G401.6 (cell line): ENCODE results near the gene CD99L2.

Source experiments
- FAIRE-seq: peaks from 2 replicates; lab custom pipeline; 2012; peaks lifted over from hg19 to GRCh38; lab: Jason Lieb, UNC

The CD99L2 gene

DNA sequence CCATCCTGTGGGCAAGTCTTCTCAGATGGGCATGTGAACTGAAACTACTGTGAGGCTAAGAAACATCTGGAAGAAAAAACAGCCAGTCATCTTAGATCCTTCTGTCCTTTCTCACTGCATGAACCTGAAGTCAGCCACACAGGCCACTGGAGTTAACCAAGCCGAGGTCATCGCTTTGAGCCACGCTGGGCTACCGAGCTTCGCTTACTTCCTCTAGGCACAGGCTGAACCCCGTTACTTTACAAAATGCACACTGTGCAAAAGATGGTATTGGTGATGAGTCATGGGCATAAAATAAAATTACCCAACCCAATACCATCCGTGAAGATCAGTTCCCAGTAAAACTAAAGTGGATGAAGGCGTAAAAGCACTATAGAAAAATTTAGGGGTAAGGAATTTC lies 119.1 kb downstream of the CD99L2 start:
- no peak for FAIRE-seq

DNA sequence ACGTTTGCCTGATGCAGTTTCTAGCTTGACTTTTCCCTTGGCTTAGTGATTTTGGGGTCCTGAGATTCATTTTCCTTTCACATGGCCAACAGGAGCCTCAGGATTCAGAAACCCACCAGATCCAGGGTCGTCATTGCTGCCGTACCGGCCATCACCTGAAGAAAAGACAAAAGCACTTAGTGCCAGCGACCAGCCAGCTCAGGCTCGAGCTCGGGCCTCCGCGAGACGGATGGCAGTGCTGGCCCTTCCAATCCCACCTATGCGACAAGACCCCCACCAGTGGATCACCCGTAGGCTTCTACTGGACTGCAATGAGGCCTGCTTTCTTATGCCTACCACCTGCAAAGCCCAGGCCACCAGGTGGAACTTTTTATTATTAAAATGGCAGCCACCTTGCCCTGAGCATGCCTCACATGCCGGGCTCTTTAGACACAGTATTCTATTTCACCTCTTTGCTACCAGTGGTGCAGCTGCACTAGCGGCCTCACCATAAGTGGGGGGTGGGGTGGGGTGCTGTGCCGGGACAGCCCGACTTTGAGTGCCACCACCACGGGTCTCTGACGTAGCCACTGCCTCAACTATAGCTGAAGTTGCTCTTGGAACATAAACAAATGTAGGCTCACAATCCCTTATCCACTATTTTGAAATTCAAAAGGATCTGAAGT lies 121.0 kb downstream of the CD99L2 start:
- no peak for FAIRE-seq

- no peak for FAIRE-seq
These were observed 122.7 kb downstream of the CD99L2 start for GRCh38 chrX:150775569-150776350.

- no peak for FAIRE-seq
These were observed 123.5 kb downstream of the CD99L2 start for GRCh38 chrX:150774798-150775568.

- FAIRE-seq = no peak
These were observed 124.8 kb downstream of the CD99L2 start for GRCh38 chrX:150773634-150774033.

- no peak for FAIRE-seq
These were observed 125.4 kb downstream of the CD99L2 start for GRCh38 chrX:150773117-150773516.

DNA sequence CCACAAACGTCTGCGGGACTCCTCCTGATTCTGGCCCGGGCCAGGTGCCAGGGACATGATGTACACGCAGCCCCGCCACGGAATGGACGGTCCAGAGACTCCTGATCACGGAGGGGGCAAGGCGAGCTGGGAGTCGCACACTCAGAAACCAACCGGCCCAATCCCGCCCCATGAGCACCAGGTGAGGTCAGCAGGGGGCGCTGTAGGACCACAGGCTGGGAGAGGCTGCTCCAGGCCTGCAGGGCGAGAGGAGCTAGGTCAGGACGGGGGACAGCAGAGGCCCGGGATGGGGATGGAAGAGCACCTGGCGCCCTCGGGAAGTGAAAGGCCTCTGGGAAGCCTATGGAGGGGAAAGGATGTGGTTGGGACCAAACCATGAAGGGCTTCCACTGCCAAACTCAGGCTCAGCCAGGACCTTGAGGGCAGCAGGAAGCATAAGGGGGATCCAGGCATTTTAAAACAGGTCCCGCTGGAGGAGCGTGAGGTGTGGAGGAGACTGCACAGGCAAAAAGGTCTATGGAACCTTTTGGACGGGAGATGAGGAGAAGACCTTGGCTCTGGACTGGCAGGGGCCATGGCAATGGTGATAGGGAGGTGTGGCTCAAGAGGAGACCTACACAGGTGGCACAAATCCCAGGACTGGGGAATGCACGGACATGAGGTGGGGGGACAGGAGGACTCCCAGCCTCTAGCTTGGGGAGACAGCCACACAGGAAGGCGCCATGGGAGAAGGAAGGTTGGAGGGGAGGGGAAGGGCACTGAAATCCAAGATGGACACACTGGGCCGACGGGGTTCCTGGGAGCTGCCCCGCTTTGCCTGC lies 126.1 kb downstream of the CD99L2 start:
- no peak for FAIRE-seq

DNA sequence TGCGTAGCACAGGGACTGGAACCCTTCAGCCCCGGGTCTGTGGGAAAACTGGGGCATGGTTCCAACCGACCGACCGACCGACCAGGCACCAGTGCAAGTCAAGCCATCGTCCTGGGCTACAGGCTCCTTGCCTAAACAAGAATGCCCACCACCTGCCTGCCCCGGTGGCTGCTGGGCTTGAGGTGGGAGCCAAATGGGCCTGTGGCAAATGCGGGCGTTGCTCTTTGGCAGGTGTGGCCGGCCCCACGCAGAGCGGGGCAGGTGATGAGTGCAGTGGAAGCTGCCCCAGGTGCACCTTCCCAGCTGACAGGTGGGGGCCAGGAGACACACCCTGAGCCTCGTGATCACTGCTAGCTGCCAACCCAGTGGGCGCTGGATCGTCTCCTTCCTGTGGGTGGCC lies 127.4 kb downstream of the CD99L2 start:
- no peak for FAIRE-seq

DNA sequence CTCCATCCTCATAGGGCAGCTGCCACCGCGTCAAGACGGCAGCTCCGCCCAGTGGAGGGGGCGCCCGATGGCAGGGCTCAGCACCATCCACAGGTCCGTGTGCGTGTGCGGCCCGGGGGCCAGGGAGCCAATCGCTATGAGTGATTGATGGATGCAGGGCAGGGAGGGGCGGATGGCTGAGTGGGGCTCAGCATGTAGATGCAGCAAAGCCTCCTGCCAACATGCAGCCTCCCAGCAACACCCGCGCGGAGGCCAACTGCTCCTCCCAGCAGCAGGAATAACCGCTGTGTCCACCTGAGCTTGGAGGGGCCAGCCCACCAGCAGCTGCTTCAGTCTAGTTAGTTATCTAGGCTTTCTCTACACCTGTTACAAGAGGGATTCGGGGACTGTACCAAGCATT lies 127.8 kb downstream of the CD99L2 start:
- no peak for FAIRE-seq

DNA sequence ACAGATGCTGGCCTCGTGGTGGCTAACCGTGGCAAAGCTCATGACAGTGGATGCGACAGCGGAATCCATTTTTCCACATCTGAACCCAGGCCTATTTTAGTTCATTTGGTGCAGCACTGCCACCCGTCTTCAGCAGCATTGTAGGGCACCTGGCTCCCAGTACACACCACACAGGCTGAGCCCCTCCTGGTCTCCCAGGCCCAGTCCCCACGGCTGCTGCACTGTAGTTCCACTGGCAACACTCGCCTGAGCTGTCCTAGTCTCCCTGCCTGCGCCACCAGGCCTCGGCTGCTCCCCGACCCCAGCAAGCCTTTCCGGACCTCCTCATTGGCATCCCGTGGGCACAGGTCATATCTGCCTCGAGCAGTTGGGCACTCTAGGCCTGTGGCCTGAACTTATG lies 129.1 kb downstream of the CD99L2 start:
- FAIRE-seq = no peak

DNA sequence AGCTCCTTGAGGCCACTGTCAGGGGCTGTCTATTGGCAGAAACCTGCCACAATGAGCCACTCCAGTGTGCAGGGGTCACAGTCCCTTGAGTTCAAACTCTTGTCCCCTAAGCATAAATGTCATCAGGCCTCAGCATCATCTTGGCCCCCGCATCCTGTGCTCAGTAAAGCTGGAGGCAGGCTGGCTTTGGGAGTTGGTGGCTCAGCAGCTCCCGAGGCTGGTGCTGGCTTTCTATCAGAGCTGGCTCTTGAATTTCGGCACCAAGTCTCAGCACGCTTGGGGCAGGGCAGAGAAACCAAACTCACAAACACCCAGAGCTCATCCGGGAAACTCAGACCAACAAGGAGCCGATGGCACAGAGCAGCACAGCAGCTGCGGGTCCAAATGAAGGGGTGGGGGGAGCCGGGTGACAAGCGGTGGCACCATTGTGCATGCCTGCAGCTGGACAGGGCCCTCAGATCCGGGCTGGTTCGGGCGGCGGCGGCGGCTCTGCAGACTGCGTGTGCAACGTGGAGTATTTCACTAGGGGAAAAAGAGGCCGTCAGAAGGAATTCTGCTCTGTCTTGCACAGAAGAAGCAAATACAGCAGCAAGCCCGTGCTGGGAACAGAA lies 129.8 kb downstream of the CD99L2 start:
- FAIRE-seq = no peak

GRCh38 chrX:150768132-150768485 lies 130.4 kb downstream of the CD99L2 start:
- FAIRE-seq = no peak

DNA sequence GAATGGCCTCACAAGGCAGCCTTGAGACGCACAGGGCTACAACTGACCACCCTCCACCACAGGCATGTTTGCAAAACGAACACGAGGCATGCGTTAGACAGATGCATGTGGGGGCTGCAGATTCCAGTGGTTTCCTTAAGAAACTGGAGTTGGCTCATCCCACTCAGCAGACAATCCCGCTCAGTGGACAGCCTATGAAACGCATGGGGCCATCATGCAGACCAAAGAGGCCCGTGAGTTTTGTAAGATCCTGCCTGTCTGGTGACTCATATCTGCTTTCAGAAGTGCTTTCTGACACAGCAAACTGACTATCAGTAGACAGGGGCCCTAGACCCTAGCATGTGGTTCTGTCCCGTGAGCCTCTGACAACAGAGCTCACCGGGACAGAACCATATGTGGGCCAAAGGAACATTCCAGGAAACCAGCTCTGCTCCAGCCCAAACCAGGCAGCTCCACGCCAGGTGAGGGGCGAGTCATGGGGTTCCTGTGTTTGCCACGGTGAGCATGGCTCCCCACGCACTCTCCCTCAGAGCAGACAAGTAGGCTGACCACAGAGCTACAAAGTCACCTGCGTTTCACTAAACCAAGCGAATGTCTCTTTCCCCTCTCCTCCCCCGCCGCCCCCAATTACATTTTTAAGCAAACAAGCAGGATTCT lies 130.9 kb downstream of the CD99L2 start:
- no peak for FAIRE-seq

DNA sequence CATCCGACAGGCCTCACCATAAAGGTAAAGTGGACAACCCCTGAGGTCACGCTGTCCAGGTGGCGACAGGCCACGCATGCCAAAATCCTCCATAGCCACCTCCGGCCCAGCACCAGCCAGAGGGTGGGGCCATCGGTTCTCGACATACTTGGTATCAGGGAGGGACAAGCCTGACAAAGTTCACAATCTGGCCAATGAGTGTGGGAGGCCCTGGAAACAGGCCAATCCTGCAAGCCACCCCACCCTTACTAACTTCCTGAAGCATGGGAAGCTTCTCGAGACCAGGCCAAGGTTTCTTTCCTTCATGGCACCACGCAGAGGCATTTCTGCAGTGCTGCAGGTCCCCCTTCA lies 131.4 kb downstream of the CD99L2 start:
- no peak for FAIRE-seq

DNA sequence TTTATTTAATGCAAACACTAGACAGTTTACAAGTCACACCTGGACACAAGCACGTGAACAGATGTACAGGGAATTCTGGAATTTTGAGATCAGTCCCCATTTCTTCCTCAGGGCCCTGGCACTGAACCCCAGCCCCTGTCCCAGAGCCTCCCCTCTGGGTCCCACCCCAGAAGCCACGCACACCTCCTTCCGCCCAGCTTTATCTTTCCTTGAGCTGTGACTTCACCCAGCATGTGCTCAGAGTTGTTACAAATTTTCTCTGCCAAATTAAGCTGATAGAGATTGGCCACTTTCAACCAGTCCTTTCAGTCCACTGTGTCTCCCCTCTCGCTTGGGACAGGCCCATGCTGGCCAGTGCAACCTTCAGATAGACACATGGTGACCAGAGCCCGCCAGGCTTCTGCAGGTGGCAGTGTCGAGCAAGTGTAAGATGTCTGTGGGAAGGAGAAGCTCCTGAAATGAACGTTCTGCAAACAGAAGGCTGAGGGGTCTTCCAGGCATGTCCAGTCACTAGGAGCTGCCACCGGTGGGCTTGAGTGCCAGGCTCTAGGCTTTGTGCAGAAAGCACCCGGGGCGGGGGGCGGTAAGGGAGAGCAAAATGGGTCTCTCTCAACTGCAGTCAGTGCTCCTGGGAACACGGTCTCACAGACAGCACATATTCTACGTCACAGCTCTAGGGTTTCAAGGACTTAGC lies 132.0 kb downstream of the CD99L2 start:
- no peak for FAIRE-seq

- no peak for FAIRE-seq
These were observed 132.6 kb downstream of the CD99L2 start for GRCh38 chrX:150765782-150766350.

DNA sequence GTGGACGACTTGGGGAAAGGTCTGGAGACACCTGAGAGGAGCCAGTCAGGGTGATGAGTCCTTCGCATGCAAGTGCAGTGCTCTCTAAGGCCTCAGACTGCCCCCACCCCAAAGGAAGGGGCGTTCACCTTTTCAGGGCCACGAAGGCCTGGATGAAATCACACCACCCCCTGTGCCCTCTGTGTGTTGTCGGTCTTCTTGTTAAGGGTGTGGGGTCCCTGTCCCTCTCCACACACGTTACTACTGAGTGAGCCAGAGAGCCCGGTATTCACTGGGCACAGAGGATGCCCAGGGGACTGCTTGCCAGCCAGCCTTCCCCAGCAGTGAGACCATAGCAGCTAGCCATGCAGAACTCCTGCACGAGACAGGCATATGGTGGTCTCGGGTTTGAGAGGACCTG lies 133.2 kb downstream of the CD99L2 start:
- no peak for FAIRE-seq

DNA sequence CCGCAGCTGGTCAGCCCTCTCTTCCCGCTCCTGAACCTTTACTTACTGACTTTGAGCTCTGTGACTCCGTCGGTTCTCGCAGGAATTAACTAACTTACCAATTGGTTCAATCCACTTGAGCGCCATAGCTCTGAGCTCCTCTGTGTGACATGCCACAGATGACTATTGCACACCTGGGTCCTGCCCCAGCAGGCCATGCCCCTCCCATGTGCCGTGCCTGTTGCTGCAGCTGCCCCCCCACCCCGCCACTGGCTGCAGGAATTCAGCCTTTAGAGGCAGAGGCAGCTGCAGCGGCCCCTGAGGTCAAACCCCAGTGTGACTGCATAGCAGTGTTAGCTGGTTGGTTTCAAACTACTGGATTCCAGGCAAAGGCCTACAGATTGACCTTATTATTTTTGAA lies 134.7 kb downstream of the CD99L2 start:
- no peak for FAIRE-seq

DNA sequence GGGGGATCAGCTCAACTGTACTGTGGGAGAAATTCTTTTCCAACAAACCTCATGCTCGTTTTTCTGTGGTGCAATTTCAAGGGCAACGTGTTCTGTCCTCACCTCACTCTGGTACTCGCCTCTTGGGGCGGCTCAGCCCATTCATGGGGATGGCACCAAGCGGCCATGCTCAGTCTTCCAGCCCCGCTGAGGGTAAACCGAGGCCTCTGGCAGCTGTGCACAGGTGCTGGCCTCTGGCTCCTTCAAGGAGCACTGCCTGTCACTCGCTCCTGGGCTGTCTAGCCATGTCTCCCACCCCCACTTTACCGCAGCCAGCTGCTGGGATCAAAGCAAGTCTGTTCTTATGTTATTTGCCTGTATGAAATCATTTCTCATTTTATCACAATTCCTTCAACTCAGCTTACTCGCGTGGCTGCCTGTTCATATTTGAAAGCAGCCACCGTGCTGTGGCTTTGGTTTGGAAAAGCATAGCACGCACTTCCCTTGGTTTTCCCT lies 135.1 kb downstream of the CD99L2 start:
- FAIRE-seq = no peak
